Measurements from ENCODE around the gene COQ10A.
"Not testable (repeated sequence)": the region's sequence is repeated elsewhere in the genome, so short reads cannot be mapped to it uniquely, and the experiment has no call there.

The COQ10A gene

DNA sequence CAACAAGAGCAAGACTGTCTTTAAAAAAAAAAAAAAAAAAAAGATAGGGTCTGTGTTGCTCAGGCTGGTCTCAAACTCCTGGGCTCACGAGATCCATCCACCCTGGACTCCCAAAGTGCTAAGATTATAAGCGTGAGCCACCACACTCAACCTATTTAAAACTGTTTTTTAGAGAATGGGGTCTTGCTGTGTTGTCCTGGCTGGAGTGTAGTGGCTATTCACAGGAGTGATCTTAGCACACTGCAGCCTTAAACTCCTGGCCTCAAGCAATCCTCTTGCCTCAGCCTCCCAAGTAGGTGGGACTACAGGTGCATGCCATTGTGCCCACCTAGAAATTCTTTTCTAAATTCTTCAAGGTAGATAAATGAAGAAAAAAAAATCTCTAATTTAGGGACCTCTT, 7.6 kb downstream of the COQ10A start:
- in situ Hi-C loops (cut with MboI; ENCODE audit: low sequenced_read_pairs): no loop called here

DNA sequence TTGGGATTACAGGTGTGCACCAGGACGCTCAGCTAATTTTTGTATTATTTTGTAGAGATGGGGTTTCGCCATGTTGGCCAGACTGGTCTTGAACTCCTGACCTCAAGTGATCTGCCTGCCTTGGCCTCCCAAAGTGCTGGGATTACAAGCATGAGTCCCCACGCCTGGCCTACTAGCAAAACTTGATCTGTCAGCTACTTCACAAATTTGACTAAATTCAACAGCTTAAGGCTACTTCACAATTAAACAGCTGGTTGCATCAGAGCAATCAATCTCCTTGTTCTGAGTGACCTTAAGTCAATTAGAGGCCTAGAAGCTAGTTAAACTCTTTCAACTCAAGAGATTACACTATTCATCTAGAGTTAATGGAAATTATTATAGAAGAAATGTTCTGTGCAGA, 12.2 kb downstream of the COQ10A start:
- in situ Hi-C loops (cut with MboI; ENCODE audit: low sequenced_read_pairs): no loop called here

DNA sequence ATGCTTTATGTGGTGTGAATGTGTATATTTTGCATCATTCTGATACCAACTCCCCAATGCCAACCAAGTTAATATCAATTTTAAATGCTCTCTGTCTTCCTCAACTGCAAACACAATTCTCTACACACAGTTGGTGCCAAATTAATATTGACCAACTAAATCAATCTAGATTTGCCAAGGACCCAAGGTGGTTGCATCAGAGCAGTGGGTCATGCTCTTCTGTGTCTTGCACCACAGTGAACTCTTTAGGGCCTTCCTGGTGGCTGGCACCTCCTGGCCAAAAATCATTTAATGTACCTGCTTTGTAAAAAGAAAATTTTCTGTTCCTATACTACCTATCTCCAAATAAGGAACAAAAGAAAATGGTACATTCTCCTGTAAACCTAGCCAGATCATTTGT, 14.1 kb downstream of the COQ10A start:
- in situ Hi-C loops (cut with MboI; ENCODE audit: low sequenced_read_pairs): no loop called here

DNA sequence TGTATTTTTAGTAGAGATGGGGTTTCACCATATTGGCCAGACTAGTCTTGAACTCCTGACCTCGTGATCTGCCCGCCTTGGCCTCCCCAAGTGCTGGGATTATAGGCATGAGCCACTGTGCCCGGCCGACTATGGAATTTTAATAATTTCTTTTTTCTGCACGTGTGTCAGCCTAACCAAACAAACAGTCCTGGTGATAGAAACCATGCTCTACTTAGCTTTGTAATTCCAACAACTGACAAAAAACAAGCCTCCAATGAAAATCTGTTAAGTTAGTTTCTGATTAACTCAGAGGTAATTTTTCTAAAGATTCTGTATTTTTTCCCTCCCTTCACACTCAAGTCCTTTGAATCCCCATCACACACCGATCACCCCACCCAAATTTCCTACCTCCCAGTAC, 15.3 kb downstream of the COQ10A start:
- in situ Hi-C loops (cut with MboI; ENCODE audit: low sequenced_read_pairs): no loop called here

GRCh38 chr12:56282579-56282978, 15.8 kb downstream of the COQ10A start:
- in situ Hi-C loops (cut with MboI; ENCODE audit: low sequenced_read_pairs): no loop called here

DNA sequence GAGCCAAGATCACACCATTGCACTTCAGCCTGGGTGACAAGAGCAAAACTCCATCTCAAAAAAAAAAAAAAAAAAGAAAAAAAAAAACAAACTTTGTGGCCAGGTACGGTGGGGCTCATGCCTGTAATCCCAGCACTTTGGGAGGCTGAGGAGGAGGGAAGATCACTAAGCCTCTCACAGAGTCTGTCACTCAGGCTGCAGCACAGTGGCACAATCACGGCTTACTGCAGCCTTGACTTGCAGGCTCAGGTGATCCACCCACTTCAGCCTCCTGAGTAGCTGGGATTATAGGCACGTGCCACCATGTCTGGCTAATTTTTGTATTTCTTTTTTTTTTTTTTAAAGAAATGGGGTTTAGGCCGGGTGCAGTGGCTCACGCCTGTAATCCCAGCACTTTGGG, 17.5 kb downstream of the COQ10A start:
- in situ Hi-C loops (cut with MboI; ENCODE audit: low sequenced_read_pairs): not testable (repeated sequence)

GRCh38 chr12:56286044-56286830, 19.5 kb downstream of the COQ10A start:
- in situ Hi-C loops (cut with MboI; ENCODE audit: low sequenced_read_pairs): no loop called here

DNA sequence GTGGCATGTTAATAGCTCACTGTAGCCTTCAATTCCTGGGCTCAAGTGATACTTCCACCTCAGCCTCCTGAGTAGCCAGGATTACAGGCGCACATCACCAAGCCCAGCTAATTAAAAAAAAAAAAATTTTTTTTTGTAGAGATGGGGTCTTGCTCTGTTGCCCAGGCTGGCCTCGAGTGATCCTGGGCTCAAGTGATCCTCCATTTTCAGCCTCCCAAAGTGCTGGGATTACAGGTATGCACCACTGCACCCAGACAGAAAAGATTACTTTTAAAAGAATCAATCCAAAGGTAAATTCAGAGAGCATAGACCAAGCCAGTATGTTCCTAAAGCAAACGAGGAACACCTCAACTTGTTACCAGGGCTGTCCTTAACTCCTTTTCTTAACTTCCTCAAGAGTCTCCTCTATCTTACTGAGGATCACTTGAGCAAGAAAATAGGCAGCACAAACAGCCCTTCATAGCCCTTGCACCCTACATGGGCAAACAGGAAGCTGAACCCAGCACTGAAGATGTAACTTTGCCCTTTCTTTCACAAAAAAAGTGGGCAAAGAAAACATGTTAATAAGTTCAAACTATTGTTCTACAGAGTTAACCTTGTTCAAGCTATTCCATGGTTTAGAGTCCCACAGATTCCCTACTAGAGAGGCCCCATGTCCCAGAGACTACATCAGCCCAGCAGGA, 22.1 kb downstream of the COQ10A start:
- in situ Hi-C loops (cut with MboI; ENCODE audit: low sequenced_read_pairs): no loop called here

DNA sequence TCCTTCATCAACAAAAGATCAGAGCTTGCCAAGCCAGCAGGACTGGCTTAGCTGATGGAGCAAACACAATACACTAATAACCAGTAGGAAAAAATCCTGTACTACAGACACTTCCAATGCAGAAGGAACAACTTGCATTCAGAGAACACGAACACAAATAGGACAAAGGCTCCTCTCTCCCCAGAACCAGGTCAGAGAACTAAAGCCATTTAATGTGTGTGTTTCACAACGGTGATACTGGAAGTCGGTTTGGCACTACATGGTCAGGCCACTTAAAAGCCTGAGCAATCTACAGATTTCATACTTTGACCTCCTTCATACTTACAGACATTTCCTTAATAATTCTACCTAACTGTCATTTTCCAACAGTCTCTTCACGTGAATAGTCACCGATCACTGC, 27.1 kb downstream of the COQ10A start:
- in situ Hi-C loops (cut with MboI; ENCODE audit: low sequenced_read_pairs): no loop called here

DNA sequence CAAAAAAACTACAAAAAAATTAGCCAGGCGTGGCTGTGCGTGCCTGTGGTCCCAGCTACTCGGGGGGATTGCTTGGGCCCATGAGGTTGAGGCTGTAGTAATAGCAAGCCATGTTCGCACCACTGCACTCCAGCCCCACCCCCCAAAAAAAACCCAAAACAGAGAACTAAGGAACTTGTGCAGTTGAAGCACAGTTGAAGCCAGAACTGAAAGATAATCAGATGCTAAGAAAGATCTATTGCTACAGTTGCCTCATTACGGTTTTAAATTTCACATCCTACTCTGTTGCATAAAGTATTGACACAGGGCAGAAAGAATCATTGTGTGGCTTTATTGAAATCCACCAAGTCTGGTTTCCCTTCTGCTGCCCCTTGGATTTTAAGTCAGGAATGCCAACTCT, 29.6 kb downstream of the COQ10A start:
- in situ Hi-C loops (cut with MboI; ENCODE audit: low sequenced_read_pairs): no loop called here

DNA sequence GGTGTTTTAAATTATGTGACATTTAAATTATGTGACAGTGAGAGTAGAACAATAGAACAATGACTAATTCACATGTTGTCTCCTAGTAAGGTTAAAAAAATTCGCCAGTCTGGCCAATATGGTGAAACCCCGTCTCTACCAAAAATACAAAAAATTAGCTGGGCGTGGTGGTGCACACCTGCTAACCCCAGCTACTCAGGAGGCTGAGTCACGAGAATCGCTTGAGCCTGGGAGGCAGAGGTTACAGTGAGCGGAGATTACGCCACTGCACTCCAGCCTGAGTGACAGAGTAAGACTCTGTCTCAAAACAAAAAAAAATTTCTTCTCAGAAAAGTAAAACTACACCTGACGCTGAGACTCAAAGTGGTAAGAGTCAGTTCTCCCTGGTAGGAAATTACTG, 30.7 kb downstream of the COQ10A start:
- in situ Hi-C loops (cut with MboI; ENCODE audit: low sequenced_read_pairs): no loop called here

GRCh38 chr12:56298828-56299227, 32.1 kb downstream of the COQ10A start:
- in situ Hi-C loops (cut with MboI; ENCODE audit: low sequenced_read_pairs): no loop called here

DNA sequence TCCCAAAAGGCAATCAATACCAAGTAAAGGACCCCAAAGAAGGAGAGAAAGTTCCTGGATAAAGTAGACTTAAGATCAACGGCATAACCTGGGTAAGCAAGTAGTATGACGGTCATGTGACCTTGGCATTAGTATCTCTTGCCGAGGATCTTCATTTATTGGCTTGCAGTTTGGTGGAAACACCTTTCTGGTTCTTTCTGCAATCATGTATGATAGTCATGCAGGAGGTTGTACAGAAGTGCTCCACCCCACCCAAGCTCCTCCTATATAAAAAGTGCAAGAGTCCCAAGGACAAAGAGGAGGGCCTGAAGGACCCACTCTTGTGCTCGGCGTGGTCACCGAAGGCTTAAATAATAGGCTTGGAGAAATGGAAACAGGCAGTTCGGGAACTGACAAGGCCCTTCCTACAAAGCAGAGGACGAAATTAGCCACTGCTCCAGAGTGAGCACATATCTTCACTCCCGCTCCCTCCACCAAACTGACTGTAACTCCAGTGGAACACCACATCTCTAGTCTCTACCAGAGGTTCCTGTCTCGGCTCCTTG, 32.6 kb downstream of the COQ10A start:
- in situ Hi-C loops (cut with MboI; ENCODE audit: low sequenced_read_pairs): no loop called here

DNA sequence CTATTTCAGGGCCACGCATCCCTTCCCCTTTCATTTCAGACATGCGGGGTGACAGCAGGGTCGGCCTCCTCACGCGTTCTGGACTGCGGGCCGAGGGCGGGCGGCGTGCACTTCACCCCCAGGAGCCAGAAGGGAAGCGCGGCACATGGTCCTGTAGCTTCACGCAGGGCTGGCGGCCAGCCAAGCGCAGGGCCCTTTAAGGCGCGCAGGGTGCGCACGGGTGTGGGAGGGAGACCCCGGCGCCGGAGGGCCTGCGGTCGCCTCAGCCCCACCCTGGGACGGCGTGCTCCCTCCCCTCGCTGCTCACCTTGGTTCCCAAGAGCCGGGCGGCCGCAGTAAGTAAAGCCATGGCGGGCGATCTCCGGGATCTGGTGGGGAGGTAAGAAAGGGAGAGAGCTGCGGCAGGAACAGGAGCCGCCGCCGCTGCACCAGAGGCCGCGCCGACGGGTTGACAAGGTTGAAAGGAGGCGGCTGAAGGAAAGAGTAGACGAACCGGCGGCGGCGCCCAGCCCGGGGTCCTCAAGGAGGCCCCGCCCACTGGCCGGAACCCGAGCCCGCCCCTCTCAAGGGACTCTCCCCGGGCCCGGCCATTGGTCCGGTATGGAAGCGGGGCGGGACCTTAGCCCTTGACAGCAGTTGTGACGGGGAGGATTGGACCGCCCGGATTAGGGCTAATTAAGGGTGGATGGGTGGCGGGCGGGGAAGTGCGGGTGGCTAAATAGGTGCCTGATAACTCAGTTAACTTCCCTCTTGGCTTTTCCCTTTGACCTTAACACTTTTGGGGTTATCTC, 33.3 kb downstream of the COQ10A start, which contains the start of gene CS:
CS (minus strand) TSS at position 478 of the 791 bp plus-strand sequence; CDS start at position 349, 129 bp downstream.
- in situ Hi-C loops (cut with MboI; ENCODE audit: low sequenced_read_pairs): no loop called here

DNA sequence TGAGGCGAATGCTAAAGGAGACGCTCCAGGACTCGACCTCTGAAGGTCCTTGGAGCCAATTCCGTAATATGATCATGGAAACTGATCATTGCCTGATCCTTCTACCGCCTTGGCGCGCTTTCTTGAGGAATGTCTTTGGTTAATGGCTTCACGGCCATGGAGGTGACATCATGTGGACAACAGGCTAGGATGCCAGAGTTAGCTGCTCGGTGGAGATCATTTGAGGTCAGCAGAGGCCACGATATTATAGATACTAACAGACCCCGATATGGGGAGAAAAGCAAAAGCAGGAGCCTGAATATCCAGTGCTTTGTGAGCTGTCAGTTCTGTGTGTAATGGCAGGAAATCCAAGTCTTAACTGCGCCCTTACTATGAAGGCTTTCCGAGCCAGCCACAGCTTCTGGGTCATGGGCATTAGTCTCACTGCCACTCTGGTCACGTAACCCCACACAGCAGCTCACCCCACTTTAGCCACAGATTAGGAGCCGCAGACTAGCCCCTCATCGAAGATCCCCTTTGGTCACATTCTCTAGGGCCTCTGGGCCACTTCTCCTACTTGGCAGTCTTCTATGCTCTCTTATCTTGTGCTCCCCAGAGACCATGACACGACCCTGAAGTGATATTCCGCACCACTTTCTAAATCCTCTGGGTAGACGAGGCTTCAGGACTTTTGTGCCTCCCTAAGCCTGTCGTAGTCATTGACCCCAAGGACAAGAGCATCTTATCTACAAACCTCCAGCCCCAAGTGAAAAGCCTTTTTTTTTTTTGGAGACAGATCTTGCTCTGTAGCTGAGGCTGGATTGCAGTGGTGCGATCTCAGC, 34.1 kb downstream of the COQ10A start:
- in situ Hi-C loops (cut with MboI; ENCODE audit: low sequenced_read_pairs): no loop called here

DNA sequence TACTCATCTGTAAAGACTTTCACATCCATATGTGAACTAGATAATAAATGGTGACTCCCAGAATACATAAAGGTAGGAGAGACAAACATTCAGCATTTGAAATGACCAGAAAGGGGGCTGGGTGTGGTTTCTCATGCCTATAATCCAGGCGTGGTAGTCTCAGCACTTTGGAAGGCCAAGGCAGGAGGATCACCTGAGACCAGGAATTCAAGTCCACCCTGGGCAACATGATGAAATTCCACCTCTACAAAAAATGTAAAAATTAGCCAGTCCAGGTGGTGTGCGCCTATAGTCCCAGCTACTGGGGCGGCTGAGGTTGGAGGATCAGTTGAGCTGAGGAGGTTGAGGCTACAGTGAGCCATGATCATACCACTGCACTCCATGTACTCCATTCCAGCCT, 37.5 kb downstream of the COQ10A start:
- in situ Hi-C loops (cut with MboI; ENCODE audit: low sequenced_read_pairs): no loop called here

DNA sequence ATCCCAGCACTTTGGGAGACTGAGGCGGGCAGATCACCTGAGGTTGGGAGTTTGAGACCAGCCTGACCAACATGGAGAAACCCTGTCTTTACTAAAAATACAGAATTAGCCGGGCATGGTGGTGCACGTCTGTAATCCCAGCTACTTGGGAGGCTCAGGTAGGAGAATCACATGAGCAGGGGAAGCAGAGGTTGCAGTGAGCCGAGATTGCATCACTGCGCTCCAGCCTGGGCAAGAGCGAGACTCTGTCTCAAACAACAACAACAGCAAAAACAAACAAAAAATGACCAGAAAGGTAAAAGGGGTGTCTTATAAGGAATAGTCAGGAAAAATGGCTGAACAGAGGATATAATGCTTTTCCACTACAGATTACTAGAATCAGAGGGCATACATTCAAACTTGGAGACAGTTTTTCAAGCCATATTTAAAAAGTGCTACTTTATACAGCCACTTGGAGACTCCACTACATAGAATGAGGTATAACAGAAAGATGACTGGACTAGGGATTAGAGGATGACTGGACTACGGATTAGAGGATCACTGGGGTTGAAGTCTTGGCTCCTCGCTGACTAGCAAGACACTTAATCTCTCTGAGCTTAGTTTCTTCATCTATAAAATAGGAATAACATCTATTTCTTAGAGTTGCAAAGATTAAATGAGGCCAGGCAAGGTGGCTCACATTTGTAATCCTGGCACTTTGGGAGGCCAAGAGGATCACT, 38.3 kb downstream of the COQ10A start:
- in situ Hi-C loops (cut with MboI; ENCODE audit: low sequenced_read_pairs): no loop called here

DNA sequence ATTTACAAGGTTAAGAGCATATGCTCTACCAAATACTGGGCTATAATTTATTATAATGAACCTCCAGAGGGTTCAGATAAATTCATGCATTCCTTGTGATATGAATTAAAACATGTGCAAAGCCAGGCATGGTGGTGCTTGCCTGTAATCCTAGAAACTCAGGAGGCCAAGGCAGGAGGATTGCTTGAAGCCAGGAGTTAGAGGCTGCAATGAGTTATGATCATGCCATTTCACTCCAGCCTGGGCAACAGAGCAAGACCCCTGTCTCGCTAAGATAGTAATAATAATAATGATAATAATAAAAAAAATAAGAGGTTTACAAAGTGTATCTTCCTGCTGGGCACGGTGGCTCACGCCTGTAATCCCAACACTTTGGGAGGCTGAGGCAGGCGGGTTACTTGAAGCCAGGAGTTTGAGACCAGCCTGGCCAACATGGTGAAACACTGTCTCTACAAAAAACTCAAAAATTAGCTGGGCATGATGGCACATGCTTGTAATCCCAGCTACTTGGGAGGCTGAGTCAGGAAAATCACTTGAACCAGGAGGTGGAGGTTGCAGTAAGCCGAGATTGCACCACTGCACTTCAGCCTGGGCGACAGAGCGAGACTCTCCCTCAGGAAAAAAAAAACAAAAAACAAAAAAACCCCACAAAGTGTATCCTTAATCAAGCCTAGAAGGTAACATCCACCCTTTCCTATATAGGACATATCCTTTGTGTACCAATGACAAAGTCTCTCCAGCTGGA, 40.7 kb downstream of the COQ10A start:
- in situ Hi-C loops (cut with MboI; ENCODE audit: low sequenced_read_pairs): no loop called here

- in situ Hi-C loops (cut with MboI; ENCODE audit: low sequenced_read_pairs): no loop called here
These were observed 42.0 kb downstream of the COQ10A start for GRCh38 chr12:56308714-56309113.
